HG03135 (cell line): ENCODE data around the gene IFT122.
"Not testable (repeated sequence)": the region's sequence is repeated elsewhere in the genome, so short reads cannot be mapped to it uniquely, and the experiment has no call there.

Source experiments
- ATAC-seq: cut with Tn5 transposase; IDR thresholded peaks from one replicate; pipeline ENCODE4 v1.9.1; 2021; ENCODE audit warnings: mild to moderate bottlenecking, moderate library complexity; ENCODE audit not compliant: unreplicated experiment

Gene IFT122

GRCh38 chr3:129491077-129491476 lies 51.1 kb downstream of the IFT122 start:
- ATAC-seq, result not testable (repeated sequence)

DNA sequence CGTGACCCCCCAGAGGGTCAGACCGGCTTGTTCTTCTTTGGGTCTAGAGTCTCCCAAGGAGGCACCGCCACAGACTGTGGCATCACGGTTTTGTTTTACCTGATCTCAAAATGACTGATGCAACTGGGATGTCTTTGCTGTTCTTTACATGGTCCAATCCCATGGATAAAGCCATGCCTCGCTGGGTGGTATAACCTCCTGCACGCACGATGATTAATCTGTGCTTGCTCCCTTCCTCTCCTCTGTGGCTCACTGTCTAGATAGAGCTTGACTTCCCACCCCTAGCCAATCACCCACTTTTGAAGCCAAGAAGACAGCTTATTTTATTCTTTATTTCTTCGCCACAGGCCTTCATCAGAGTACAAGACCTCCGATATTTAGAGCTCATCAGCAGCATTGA lies 51.8 kb downstream of the IFT122 start:
- no peak for ATAC-seq

DNA sequence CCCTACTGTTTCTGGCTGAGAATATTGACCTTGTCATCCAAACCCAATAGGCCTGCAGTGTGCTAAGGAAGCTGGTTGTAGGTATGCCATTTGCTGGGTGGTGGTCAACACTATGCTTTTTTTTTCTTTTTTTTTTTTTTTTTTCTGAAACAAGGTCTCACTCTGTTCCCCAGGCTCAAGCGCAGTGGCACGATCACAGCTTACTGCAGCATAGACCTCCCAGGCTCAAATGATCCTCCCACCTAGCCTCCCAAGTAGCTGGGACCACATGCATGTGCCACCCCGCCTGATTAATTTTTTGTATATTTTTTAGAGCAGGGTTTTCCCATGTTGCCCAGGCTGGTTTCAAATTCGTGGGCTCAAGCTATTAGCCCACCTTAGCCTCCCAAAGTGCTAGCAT lies 52.7 kb downstream of the IFT122 start:
- ATAC-seq, result no peak

GRCh38 chr3:129493206-129493605 lies 53.2 kb downstream of the IFT122 start:
- ATAC-seq, result no peak

GRCh38 chr3:129494499-129494898 lies 54.5 kb downstream of the IFT122 start:
- ATAC-seq, result not testable (repeated sequence)

GRCh38 chr3:129495006-129495639 lies 55.1 kb downstream of the IFT122 start:
- not testable (repeated sequence) for ATAC-seq

GRCh38 chr3:129497876-129498275 lies 57.9 kb downstream of the IFT122 start:
- not testable (repeated sequence) for ATAC-seq

DNA sequence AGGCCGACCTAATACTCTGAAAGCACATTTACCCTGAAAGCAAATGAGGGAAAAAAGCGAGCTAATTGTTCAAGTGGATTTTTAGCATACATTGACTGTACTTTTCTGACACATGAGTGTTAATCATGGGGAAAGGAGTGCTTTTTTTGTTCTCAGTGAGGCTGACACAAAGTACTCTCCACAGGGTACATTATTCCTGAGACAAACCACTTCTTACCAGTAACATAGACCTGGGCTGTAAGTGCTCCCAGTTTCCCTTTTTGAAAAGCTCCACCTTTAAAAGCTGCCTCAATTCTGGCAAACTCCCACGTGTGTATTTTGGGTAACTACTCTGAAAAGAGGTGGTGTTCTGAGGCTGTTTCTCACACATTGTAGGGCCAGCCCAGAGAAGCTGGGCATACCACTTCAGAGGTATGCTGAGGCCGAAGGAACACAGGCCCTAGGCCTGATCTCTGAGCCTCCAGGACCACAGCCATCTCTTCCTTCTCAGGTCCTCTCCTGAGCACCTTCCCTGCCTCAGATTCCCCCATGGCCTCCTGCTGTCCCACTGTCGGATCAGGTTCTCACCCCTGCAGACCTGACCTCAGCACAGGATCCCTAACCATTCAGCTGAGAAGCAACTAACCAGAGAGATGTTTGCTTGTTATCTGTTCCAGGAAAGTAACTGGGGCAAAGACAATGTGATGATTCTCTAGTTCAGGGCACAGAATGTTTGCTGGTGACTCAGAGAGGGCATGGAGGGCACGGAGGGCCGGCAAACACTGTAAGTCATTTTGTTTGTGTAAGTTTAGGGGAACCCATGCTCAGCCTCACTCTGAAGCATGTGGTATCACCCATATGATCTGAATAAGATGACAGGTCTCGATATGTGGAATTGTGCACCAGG lies 58.8 kb downstream of the IFT122 start:
- ATAC-seq, result not testable (repeated sequence)

GRCh38 chr3:129499604-129500333 lies 59.7 kb downstream of the IFT122 start:
- ATAC-seq, result not testable (repeated sequence)

GRCh38 chr3:129500334-129500658 lies 60.3 kb downstream of the IFT122 start:
- no peak for ATAC-seq

DNA sequence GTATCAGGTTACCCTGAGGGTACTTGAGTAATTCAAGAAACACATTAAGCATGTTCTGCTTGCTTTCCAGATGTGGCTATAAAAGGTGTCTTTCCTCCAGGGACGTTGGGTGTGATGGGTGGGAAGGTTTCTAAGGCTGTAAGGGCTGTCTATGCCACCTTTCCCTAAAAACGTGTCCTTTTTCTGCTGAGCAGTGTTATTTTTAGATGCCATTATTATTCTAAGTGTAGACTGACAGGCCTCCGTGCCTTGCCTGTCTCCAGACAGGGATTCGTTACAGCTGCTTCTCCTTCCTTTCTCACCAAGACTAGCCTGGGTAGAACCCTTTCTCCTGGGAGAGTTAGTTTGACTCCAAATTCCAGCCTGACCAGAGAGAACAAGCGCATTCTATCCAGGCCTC lies 61.6 kb downstream of the IFT122 start:
- ATAC-seq, result no peak

- ATAC-seq, result no peak
Measured at GRCh38 chr3:129502641-129503408, 62.8 kb downstream of the IFT122 start.

DNA sequence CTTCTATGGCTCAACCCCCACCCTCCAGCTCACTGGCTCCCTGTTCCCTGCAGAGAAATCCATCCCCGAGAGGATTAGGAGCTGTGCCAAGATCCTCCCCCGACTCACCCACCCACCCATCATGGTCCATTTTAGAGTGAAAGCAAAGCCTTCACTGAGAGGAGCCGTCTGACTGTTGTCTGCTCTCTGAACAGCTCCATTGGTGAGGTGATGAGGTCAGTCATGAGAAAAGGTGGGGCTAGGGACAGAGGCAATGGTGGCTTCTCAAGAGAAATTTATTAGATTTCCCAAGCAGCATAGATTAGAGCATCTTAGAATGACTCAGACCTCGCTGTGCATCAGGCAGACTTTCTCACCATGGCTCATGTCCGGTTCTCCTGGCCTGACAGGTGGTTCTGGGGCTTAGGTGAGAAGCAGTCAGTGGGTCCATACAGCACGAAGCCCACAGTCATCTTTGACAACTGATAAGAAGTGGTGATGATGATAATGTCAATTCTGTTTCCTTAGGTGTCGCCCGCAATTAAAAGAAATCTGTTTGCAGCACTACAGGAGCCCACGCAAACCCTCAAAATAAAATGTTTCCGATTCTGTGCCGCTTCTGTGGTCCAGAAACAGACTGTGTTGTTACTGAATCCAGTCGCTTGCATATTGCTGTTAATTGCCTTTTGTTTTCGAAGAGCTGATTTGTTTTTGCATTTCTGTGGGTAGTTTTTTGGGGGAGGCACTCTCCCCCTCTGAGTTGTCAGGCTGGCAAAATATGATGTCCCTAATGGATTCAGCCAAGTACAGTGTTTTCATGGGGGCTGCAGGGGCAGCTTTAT lies 63.7 kb downstream of the IFT122 start:
- ATAC-seq, result no peak

GRCh38 chr3:129504471-129505100 lies 64.6 kb downstream of the IFT122 start:
- ATAC-seq, result no peak

DNA sequence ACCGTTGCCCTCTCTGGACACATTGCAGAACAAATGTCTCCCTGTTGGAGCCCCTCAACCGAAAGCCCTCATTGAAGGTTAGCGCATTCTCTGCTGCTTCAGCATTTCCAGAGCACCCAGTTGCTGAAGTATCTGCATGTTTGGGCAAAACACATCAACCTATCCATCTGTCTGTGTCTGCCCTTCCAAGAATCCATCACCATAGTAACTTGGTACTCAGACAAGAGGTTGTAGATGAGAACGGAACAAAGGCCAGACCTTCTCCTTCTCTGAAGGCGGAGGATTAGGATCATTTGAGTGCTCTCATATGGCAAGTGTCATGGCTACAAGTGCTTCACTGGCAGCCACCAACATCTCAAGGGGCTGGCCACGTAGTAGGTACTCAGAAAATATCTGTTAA lies 65.3 kb downstream of the IFT122 start:
- no peak for ATAC-seq

DNA sequence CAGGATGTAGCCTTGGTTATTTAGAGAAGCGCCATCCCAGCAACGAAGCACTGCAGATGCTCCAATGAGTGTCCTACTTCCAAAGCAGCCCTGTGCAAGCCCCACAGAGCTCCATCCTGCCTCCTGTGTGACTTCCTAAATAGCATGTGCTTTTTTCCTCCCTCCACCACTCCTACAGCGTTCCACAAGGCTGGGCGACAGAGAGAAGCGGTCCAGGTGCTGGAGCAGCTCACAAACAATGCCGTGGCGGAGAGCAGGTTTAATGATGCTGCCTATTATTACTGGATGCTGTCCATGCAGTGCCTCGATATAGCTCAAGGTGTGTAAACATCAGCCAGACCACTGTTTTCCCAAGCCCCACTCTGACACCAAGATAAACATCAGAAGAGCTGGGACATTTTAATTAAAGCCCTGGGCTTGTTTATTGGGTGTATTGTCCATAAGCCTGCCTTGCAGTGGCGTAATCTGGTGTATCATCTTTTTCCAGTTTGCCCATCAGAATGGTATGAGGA lies 66.3 kb downstream of the IFT122 start:
- ATAC-seq, result no peak

DNA sequence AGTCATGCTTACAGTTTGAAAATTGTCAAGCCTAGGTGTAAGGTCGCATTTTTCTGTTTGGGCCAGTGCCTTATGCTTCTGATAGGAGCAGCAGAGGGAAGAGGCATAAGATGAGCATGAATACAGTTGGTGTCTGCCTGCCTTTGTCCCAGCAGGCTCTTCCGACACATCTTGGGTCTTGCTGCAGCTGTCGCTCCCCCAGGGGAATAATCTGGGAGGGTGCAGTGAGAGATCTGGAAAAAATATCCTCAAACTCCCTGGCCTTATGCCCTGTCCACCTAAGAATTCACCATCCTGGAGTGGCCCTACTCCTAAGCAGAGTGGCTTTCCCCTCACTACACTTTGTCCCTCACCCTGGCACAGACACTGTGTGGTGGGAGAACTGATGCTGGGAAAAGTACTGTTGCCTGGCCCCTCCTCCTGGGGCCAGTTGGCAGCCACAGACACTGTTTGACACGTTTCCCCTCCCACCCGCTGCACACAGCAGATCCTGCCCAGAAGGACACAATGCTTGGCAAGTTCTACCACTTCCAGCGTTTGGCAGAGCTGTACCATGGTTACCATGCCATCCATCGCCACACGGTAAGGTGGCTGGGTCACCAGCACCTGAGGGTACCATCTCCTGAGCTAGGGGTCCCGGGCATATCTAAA lies 67.3 kb downstream of the IFT122 start:
- no peak for ATAC-seq

- no peak for ATAC-seq
Measured at GRCh38 chr3:129512595-129512994, 72.6 kb downstream of the IFT122 start.

DNA sequence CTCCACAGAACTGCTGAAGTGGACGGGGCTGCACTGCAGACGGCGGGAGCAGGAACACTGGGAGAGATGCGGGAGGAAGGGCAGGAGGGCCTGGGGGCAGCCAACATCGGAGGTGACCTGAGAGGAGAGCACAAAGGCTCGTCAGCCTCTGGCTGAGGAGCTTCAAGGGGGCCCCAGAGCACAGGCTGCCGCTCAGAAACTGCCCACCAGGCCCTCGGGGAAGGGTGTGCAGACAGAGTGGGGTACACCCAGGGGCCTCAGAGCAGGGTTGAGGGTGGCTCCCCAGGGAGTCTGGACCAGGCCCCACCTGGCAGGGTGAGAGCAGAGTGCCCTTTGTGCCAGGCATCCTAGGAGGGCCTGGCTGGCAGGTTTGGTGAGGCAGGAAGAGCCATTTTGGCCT lies 73.7 kb downstream of the IFT122 start:
- no peak for ATAC-seq
